Measurements from ENCODE around the gene ING3. TPM values are rescaled to one million over a fixed set of nuclear protein-coding genes. Genes with fewer than 3 reads are reported as not detected.

The ING3 gene
- total RNA-seq, 2 experiments from 2014 or later, result 25.0 to 26.7 TPM

Other genes with a start within 250 kb of the ING3 start
- gene TSPAN12, start 92.6 kb upstream of the ING3 start, total RNA-seq, result not detected
- gene CPED1, start 37.9 kb downstream of the ING3 start, total RNA-seq, result not detected

All from activated naive CD4-positive, alpha-beta T cell treated with anti-CD3 and anti-CD28 coated beads for 36 hours (primary cell).